HepG2 (cell line): Measurements from ENCODE around the gene SLC39A1. TPM values are rescaled to one million over a fixed set of nuclear protein-coding genes. Genes with fewer than 3 reads are reported as not detected.

Experiments used
- ATF2 ChIP-seq: sonication (generic); formaldehyde crosslinking; IDR thresholded peaks from 2 replicates; pipeline ENCODE4 v1.4.0; 2020; ENCODE audit warnings: missing genetic modification reagents
- GATAD1 ChIP-seq: IDR thresholded peaks from 2 replicates; pipeline ENCODE4 v1.6.1; 2016; ENCODE audit warnings: missing genetic modification reagents, missing compliant biosample characterization
- IRX3 ChIP-seq: sonication (generic); formaldehyde crosslinking; IDR thresholded peaks from 2 replicates; pipeline ENCODE4 v1.8.1; 2023; ENCODE audit warnings: mild to moderate bottlenecking, low read depth, missing genetic modification reagents, borderline replicate concordance
- ISL2 ChIP-seq: sonication (generic); formaldehyde crosslinking; IDR thresholded peaks from 2 replicates; pipeline ENCODE4 v1.5.0; 2020; ENCODE audit warnings: missing genetic modification reagents
- KDM3A ChIP-seq: IDR thresholded peaks from 2 replicates; pipeline ENCODE4 v1.6.1; 2018; ENCODE audit warnings: low read depth, missing compliant biosample characterization
- KLF12 ChIP-seq: sonication (generic); formaldehyde crosslinking; IDR thresholded peaks from 2 replicates; pipeline ENCODE4 v1.4.0; 2020; ENCODE audit warnings: missing genetic modification reagents, borderline replicate concordance
- MTA1 ChIP-seq: sonication (generic); formaldehyde crosslinking; IDR thresholded peaks from 2 replicates; pipeline ENCODE4 v1.4.0; 2020; ENCODE audit warnings: missing genetic modification reagents, mild to moderate bottlenecking, borderline replicate concordance
- SNAPC2 ChIP-seq: sonication (generic); formaldehyde crosslinking; IDR thresholded peaks from 2 replicates; pipeline ENCODE4 v1.8.1; 2022; ENCODE audit warnings: mild to moderate bottlenecking, missing genetic modification reagents
- TBP ChIP-seq: sonication (generic); formaldehyde crosslinking; IDR thresholded peaks from 2 replicates; pipeline ENCODE4 v1.5.0; 2020; ENCODE audit warnings: missing genetic modification reagents
- TBX2 ChIP-seq: sonication (generic); formaldehyde crosslinking; IDR thresholded peaks from 2 replicates; pipeline ENCODE4 v1.5.0; 2020; ENCODE audit warnings: missing genetic modification reagents, mild to moderate bottlenecking, borderline replicate concordance
- YEATS4 ChIP-seq: sonication (generic); formaldehyde crosslinking; IDR thresholded peaks from 2 replicates; pipeline ENCODE4 v1.4.0; 2020; ENCODE audit warnings: missing genetic modification reagents, borderline replicate concordance
- ZFP90 ChIP-seq: sonication (generic); formaldehyde crosslinking; IDR thresholded peaks from 2 replicates; pipeline ENCODE4 v1.8.0; 2022; ENCODE audit warnings: missing genetic modification reagents, mild to moderate bottlenecking, inconsistent platforms, borderline replicate concordance
- ZNF230 ChIP-seq: sonication (generic); formaldehyde crosslinking; IDR thresholded peaks from 2 replicates; pipeline ENCODE4 v1.4.0; 2020; ENCODE audit warnings: mild to moderate bottlenecking, missing genetic modification reagents
- ZNF256 ChIP-seq: sonication (generic); formaldehyde crosslinking; conservative IDR thresholded peaks from 2 replicates; pipeline ENCODE4 v1.4.0; 2020; ENCODE audit warnings: missing genetic modification reagents
- ZNF451 ChIP-seq: sonication (generic); formaldehyde crosslinking; IDR thresholded peaks from 2 replicates; pipeline ENCODE4 v1.5.0; 2020; ENCODE audit warnings: mild to moderate bottlenecking, missing genetic modification reagents
- ZNF530 ChIP-seq: sonication (generic); formaldehyde crosslinking; IDR thresholded peaks from 2 replicates; pipeline ENCODE4 v1.5.0; 2020; ENCODE audit warnings: low read depth, mild to moderate bottlenecking, missing genetic modification reagents
- ZNF550 ChIP-seq: sonication (generic); formaldehyde crosslinking; IDR thresholded peaks from 2 replicates; pipeline ENCODE4 v1.4.0; 2020; ENCODE audit warnings: mild to moderate bottlenecking, missing genetic modification reagents, borderline replicate concordance
- ZNF556 ChIP-seq: sonication (generic); formaldehyde crosslinking; IDR thresholded peaks from 2 replicates; pipeline ENCODE4 v1.4.0; 2020; ENCODE audit warnings: mild to moderate bottlenecking, missing genetic modification reagents, borderline replicate concordance
- ZNF761 ChIP-seq: sonication (generic); formaldehyde crosslinking; conservative IDR thresholded peaks from 2 replicates; pipeline ENCODE4 v1.4.0; 2020; ENCODE audit warnings: mild to moderate bottlenecking, missing genetic modification reagents
- ZNF816 ChIP-seq: sonication (generic); formaldehyde crosslinking; IDR thresholded peaks from 2 replicates; pipeline ENCODE4 v1.8.0; 2022; ENCODE audit warnings: missing genetic modification reagents, mild to moderate bottlenecking, borderline replicate concordance
- ZSCAN31 ChIP-seq: sonication (generic); formaldehyde crosslinking; IDR thresholded peaks from 2 replicates; pipeline ENCODE4 v1.5.0; 2020; ENCODE audit warnings: low read depth, mild to moderate bottlenecking, missing genetic modification reagents
- polyA plus RNA-seq, 8 experiments: library from polyadenylated mRNA; depleted of rRNA in 3 of 8; stranded (reverse) in 7 of 8; unstranded in 1 of 8; fragments of >200 nt; fragmentation: Illumina TruSeq in 4 of 8; extraction: Trizol in 4 of 8; gene quantifications; 2 replicates each; pipeline versions ENCODE4 v1.2.1 to v1.2.3, GENCODE V29; 2011 to 2016; ENCODE audit warnings: low read depth in 4 of 8, missing spikeins in 1 of 8, mixed read lengths in 1 of 8; ENCODE audit not compliant: insufficient read depth in 1 of 8
- total RNA-seq, 5 experiments: library from RNA; depleted of rRNA; stranded (reverse); fragments of >200 nt; fragmentation: Illumina TruSeq; extraction: Trizol; gene quantifications; 2 replicates each; pipeline ENCODE4 v1.2.3, GENCODE V29; 2016; ENCODE audit warnings: low read depth in 1 of 5
- TF ChIP-seq, protein P1 (sequence below): sonication (generic); formaldehyde crosslinking; conservative IDR thresholded peaks from 2 replicates; pipeline ENCODE4 v1.4.0; 2020; ENCODE audit warnings: mild to moderate bottlenecking, missing genetic modification reagents, moderate library complexity
- TF ChIP-seq, protein P2 (sequence below): sonication (generic); formaldehyde crosslinking; IDR thresholded peaks from 2 replicates; pipeline ENCODE4 v1.4.0; 2020; ENCODE audit warnings: missing genetic modification reagents
- TF ChIP-seq, protein P3 (sequence below): IDR thresholded peaks from 2 replicates; pipeline ENCODE4 v1.6.1; 2012; ENCODE audit warnings: inconsistent platforms

Gene SLC39A1
- total and polyA plus RNA-seq, 2 of the 13 experiments (the other 11 are each of a cell fraction or from before 2014, with no cell fraction given): 71.2 to 78.4 TPM

GRCh38 chr1:153958111-153958960 lies 5.0 kb downstream of the SLC39A1 start, which contains the start of gene CRTC2 (continued):
- TF ChIP-seq, protein P1, sequence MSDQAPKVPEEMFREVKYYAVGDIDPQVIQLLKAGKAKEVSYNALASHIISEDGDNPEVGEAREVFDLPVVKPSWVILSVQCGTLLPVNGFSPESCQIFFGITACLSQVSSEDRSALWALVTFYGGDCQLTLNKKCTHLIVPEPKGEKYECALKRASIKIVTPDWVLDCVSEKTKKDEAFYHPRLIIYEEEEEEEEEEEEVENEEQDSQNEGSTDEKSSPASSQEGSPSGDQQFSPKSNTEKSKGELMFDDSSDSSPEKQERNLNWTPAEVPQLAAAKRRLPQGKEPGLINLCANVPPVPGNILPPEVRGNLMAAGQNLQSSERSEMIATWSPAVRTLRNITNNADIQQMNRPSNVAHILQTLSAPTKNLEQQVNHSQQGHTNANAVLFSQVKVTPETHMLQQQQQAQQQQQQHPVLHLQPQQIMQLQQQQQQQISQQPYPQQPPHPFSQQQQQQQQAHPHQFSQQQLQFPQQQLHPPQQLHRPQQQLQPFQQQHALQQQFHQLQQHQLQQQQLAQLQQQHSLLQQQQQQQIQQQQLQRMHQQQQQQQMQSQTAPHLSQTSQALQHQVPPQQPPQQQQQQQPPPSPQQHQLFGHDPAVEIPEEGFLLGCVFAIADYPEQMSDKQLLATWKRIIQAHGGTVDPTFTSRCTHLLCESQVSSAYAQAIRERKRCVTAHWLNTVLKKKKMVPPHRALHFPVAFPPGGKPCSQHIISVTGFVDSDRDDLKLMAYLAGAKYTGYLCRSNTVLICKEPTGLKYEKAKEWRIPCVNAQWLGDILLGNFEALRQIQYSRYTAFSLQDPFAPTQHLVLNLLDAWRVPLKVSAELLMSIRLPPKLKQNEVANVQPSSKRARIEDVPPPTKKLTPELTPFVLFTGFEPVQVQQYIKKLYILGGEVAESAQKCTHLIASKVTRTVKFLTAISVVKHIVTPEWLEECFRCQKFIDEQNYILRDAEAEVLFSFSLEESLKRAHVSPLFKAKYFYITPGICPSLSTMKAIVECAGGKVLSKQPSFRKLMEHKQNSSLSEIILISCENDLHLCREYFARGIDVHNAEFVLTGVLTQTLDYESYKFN (CRISPR knock-in tag): peak; percentile 42; the same call in 1 of the 2 replicates
- TF ChIP-seq MTA1 (no peak), KDM3A (CRISPR knock-in tag) (0 out of 2 replicates have a peak, but pooled peaks have one; percentile 23), ZNF451 (CRISPR knock-in tag) (no peak), ZNF556 (CRISPR knock-in tag) (peak; percentile 75), ZNF256 (CRISPR knock-in tag) (peak; percentile 88), GATAD1 (CRISPR knock-in tag) (peak; percentile 82), ZNF530 (no peak), TBP (CRISPR knock-in tag) (peak; percentile 60; the same call in 1 of the 2 replicates), ZFP90 (CRISPR knock-in tag) (peak; percentile 53; the same call in 1 of the 2 replicates), ZNF550 (CRISPR knock-in tag) (no peak), ZNF230 (CRISPR knock-in tag) (peak; percentile 29; the same call in 1 of the 2 replicates), TBX2 (CRISPR knock-in tag) (peak; percentile 52; the same call in 1 of the 2 replicates), ZNF761 (CRISPR knock-in tag) (no peak), ZNF816 (CRISPR knock-in tag) (peak; percentile 87), SNAPC2 (CRISPR knock-in tag) (no peak), KLF12 (CRISPR knock-in tag) (peak; percentile 65; the same call in 1 of the 2 replicates), IRX3 (CRISPR knock-in tag) (no peak), ISL2 (CRISPR knock-in tag) (peak; percentile 62), YEATS4 (CRISPR knock-in tag) (peak; percentile 80; the same call in 1 of the 2 replicates), ATF2 (CRISPR knock-in tag) (peak; percentile 81), ZSCAN31 (CRISPR knock-in tag) (peak; percentile 62; the same call in 1 of the 2 replicates)
- TF ChIP-seq, protein P2, sequence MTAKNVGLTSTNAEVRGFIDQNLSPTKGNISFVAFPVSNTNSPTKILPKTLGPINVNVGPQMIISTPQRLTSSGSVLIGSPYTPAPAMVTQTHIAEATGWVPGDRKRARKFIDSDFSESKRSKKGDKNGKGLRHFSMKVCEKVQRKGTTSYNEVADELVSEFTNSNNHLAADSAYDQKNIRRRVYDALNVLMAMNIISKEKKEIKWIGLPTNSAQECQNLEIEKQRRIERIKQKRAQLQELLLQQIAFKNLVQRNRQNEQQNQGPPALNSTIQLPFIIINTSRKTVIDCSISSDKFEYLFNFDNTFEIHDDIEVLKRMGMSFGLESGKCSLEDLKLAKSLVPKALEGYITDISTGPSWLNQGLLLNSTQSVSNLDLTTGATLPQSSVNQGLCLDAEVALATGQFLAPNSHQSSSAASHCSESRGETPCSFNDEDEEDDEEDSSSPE (CRISPR knock-in tag): no peak
- TF ChIP-seq, protein P3, sequence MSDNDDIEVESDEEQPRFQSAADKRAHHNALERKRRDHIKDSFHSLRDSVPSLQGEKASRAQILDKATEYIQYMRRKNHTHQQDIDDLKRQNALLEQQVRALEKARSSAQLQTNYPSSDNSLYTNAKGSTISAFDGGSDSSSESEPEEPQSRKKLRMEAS: peak; percentile 57; the same call in 1 of the 2 replicates
